Activated CD4-positive, alpha-beta T cell treated with anti-CD3 and anti-CD28 coated beads, Interleukin-10, Interleukin-2, amounts not matched to agents 100 ng/mL and 50 ng/mL, durations not matched to agents 16 hours and 8 hours (primary cell): ENCODE results near the gene MOB3A.

Source experiments
- DNase-seq: peaks from one replicate; pipeline ENCODE4 v3.0.0-alpha.2; 2020

MOB3A gene

DNA sequence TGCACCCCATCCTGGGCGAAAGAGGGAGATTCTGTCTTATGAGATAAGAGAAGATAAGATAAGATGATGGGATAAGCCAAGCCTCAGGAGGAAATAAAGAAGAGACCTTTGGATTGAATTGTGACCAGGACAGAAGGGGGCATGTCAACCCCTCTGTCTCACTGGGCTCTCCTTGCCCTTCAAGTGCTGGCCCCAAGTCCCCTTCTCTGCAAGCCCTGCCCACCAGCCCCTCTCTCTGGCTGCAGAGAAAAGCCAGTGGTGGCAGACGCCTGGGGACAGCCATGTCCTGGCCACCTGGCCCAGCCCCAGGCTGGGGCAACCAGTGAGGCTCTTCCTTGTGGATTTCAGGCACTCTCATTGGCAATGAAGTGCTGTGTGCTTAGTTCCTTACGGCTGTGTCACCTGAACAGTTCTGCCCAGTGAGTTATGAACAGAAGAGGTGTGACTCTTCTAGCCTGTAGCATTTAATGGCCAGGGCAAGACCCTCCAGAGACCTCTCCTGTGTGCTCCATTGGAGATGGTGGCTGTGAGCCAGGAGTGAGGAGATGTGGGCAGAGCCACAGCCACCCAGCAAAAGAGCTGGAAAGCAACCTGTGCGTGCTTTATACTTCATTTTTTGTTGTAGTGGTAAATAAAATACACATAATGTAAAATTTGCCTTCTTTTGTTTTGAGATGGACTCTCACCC, 74.5 kb downstream of the MOB3A start:
- DNase-seq: no peak
